Coronary artery (tissue), 2 donors: ENCODE results near the gene STRN4.

ENCODE experiments used
- DNase-seq: peaks from one replicate; pipeline ENCODE4 v3.0.0-alpha.2; 2017; ENCODE audit warnings: low spot score
- H3K27ac ChIP-seq, 2 donors: fragments of 200-600 bp; sonication (generic); one replicate each; pipeline ENCODE4 v1.5.1; 2016 to 2019
- H3K4me3 ChIP-seq: fragments of 200-600 bp; sonication (generic); 2 replicates; pipeline ENCODE4 v1.5.1; 2016; ENCODE audit warnings: mild to moderate bottlenecking, moderate library complexity
- TF ChIP-seq, protein P1 (sequence below): fragments of 200-600 bp; sonication (generic); IDR thresholded peaks from one replicate; pipeline ENCODE4 v1.5.1; 2019; ENCODE audit warnings: antibody characterized with exemption

STRN4 gene

DNA sequence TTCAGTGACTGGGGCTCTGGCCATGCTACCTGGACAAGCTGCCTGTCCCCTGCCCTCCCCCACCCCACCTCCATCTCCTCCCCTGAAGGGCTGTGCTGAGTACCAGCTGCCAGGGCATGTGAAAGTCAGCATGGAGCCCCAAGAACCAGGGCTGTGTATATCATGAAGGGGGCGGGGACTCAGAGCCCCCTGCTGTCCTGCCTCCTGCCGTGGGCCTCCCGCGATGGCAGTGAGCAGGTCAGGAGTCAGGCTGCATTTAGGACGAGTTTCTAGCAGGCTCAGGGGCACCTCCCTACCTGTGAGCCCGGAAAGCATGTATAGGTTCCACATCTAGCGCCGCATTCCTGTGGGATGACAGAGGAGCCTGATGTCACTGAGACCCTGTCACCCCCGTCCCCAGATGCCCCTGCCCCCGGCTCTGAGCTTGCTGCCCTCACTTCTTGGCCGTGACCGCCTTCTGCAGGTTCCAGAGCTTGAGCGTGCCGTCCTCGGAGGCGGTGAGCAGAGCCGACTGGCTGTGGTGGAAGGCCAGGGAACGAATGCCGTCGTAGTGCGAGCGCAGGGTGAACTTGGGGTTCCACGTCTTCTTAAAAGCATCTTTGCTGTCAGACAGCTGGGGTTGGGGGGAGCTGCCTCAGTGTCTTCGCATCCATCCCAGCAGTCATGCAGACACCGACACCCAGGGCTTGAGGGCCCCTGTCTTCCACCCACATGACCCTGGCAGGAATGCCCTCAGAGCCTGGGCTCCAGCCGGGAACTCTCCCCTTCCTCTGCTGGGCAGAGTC, 21.0 kb downstream of the STRN4 start:
- no peak overlapping the region for H3K4me3 ChIP-seq
- no peak overlapping the region for H3K27ac ChIP-seq
- TF ChIP-seq, protein P1, sequence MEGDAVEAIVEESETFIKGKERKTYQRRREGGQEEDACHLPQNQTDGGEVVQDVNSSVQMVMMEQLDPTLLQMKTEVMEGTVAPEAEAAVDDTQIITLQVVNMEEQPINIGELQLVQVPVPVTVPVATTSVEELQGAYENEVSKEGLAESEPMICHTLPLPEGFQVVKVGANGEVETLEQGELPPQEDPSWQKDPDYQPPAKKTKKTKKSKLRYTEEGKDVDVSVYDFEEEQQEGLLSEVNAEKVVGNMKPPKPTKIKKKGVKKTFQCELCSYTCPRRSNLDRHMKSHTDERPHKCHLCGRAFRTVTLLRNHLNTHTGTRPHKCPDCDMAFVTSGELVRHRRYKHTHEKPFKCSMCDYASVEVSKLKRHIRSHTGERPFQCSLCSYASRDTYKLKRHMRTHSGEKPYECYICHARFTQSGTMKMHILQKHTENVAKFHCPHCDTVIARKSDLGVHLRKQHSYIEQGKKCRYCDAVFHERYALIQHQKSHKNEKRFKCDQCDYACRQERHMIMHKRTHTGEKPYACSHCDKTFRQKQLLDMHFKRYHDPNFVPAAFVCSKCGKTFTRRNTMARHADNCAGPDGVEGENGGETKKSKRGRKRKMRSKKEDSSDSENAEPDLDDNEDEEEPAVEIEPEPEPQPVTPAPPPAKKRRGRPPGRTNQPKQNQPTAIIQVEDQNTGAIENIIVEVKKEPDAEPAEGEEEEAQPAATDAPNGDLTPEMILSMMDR = no peak
- no peak for DNase-seq

DNA sequence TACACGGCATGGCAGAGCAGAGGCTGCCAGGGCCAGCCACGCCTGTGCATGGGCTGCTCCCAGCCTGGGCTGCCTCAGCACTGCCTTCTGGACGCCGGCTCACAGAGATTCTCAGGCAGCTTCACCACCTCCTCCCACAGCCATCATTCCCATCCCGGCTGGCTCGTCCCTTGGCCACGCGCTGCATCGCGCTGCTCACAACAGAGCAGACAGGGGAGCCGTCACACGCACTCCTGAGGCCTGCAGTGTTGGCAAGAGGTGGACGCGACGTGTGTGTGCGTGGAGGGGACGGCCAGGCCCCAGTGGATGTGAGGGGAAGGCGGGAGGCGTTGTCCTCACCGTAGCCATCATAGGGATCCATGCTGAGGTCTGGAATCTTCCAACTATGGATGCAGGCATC, 21.8 kb downstream of the STRN4 start:
- no peak overlapping the region for H3K4me3 ChIP-seq
- DNase-seq = no peak
- H3K27ac ChIP-seq = no peak overlapping the region
- TF ChIP-seq, protein P1 = no peak

DNA sequence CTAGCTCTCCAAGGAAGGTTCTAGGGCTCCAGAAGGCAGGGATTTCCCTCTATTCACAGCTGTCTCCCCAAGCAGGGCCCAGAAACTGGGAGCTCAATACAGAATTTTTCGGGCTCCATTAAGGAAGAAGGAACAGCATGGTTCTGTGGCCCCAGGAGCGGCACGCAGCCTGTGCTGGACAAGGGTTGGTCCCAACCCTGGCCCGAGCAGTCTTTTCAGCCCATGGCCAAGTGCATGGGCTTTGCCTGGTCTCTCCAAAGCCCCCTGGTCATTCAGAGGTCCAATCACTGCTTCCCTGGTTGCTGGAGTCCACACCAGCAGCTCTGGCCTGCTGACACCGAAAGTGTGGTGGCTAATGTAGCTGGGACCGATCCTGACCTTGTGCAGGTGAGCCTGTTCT, 22.8 kb downstream of the STRN4 start:
- TF ChIP-seq, protein P1 = no peak
- no peak overlapping the region for H3K4me3 ChIP-seq
- H3K27ac ChIP-seq = no peak overlapping the region
- DNase-seq = no peak

DNA sequence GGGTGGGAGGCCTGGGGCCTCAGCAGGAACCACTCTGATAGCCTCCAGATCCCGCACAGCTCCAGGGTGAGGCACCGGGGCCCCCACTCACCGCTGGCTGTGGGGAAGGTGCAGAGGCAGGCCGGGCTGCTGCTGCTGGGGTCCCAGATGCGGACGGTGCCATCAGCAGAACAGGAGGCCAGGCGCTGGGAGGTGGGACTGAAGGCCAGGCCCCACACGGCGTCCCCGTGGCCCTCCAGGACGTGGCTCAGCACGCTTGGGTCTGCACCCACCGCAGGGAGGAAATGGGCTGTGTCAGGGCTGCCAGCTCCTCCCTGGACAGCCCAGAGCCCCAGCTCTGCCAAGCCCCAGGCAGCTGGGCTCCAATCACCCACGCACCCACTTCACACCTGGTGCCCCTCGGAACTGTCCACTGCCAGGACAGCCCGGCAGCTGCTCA, 23.2 kb downstream of the STRN4 start:
- DNase-seq = no peak
- Histone ChIP-seq H3K27ac (no peak overlapping the region), H3K4me3 (no peak overlapping the region)
- TF ChIP-seq, protein P1 = no peak

DNA sequence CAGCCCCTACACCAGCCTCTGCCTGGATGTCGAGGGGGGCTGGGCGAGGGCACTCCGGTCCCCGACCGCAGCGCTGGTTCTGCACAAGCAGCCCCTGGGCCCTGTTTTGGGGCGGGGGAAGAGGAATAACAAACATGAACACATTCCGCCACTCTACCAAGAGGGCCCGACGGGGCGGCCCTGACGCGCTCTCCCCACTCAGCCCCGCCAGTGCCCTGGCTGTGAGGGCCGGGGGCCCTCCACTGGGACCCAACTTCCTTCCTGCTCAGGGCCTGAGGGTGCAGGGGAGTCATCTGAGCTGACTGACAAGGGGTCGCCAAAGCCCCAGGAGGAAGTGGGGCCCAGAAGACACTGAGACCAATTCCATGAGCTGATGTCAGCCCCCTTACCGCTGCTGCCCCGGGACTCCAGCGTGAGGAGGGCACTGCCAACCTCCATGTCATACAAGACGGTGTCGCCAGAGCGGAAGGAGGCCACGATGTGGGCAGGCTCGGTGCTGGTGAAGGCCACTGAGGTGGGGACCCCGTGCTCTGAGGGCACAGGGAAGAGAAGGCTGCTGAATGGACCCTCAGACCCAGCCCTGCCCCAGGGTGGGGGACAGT, 23.7 kb downstream of the STRN4 start:
- no peak overlapping the region for H3K27ac ChIP-seq

DNA sequence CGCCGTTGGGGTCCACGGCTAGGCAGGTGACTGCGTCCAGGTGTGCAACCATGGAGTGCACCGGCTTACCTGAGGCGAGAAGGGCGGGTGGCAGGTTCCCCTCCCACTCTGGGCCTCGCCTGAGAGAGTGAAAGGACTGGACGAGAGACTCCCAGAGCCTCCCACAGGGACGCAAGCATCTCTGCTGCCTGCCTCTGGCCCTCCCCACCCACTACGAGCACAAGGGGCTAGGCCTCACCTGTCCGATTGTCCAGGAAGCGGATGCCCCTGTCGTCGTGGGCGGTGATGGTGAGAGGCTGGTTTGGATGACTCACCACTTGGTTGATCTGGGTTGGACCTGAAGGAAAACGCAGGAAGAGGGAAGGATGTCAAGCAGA, 24.3 kb downstream of the STRN4 start:
- Histone ChIP-seq H3K4me3 (no peak overlapping the region), H3K27ac (peak overlapping the region in 1 of 2 donors; percentile 0)
- TF ChIP-seq, protein P1 = no peak
- DNase-seq = no peak

More for the DNA sequence above, 23.7 kb downstream of the STRN4 start:
- H3K4me3 ChIP-seq = no peak overlapping the region
- no peak for DNase-seq
- TF ChIP-seq, protein P1 = no peak
